Peyer's patch (tissue), 4 donors: ENCODE results near the gene PLA2G4A. TPM values are rescaled to one million over a fixed set of nuclear protein-coding genes. Genes with fewer than 3 reads are reported as not detected.

ENCODE experiments used
- DNase-seq, 3 donors: peaks; one replicate each; pipeline ENCODE4 v3.0.0-alpha.2; 2017 to 2019
- H3K27ac ChIP-seq, 4 donors: fragments of 200-600 bp; sonication (generic); one replicate each; pipeline ENCODE4 v1.5.1; 2016 to 2019
- H3K27me3 ChIP-seq, 2 donors: fragments of 200-600 bp; sonication (generic); one replicate each; pipeline ENCODE4 v1.5.1; 2019
- H3K36me3 ChIP-seq, 3 donors: fragments of 200-600 bp; sonication (generic); one replicate each; pipeline ENCODE4 v1.5.1; 2016 to 2019
- H3K4me1 ChIP-seq, 4 donors: fragments of 200-600 bp; sonication (generic); one replicate each; pipeline ENCODE4 v1.5.1; 2016 to 2019
- H3K4me3 ChIP-seq, 4 donors: fragments of 200-600 bp; sonication (generic); 1 replicate in 3 of 4; 2 replicates in 1 of 4; pipeline ENCODE4 v1.5.1; 2016 to 2019; ENCODE audit warnings: mild to moderate bottlenecking in 1 of 4
- H3K9me3 ChIP-seq, 4 donors: fragments of 200-600 bp; sonication (generic); one replicate each; pipeline ENCODE4 v1.5.1; 2016 to 2019; ENCODE audit warnings: mild to moderate bottlenecking in 1 of 4
- CTCF ChIP-seq, 6 experiments: fragments of 450-650 bp in 4 of 6; fragments of 200-600 bp in 2 of 6; sonication (generic) in 1 of 6; IDR thresholded peaks; one replicate each; pipeline ENCODE4 v1.5.1; 2017 to 2019; ENCODE audit warnings: antibody characterized with exemption in 6 of 6, mild to moderate bottlenecking in 3 of 6, moderate library complexity in 1 of 6
- POLR2A ChIP-seq, 2 donors: fragments of 450-650 bp; IDR thresholded peaks; one replicate each; pipeline ENCODE4 v1.5.1; 2017; ENCODE audit warnings: antibody characterized with exemption in 2 of 2, mild to moderate bottlenecking in 2 of 2, moderate library complexity in 2 of 2
- total RNA-seq, 4 donors: library from RNA; depleted of rRNA; stranded (reverse); fragments of >200 nt; gene quantifications; one replicate each; pipeline ENCODE4 v1.1.0, GENCODE V29; 2016

The PLA2G4A gene
- total RNA-seq, 4 donors from 2014 or later: 7.0 to 8.3 (median 7.6) TPM

GRCh38 chr1:186974774-186975181, 146.0 kb downstream of the PLA2G4A start:
- Histone ChIP-seq H3K27me3 (no peaks in the 10 kb centered on the region), H3K36me3 (no peaks in the 10 kb centered on the region), H3K27ac (peak overlapping the region in 1 of 4 donors; percentile 44), H3K4me3 (no peak overlapping the region), H3K4me1 (no peaks in the 10 kb centered on the region), H3K9me3 (no peaks in the 10 kb centered on the region)
- DNase-seq: no peak
- TF ChIP-seq POLR2A (IDR thresholded peaks at IDR 0.05) (no peak), CTCF (IDR thresholded peaks at IDR 0.05) (no peak)

GRCh38 chr1:186975220-186975619, 146.5 kb downstream of the PLA2G4A start:
- Histone ChIP-seq H3K27me3 (no peaks in the 10 kb centered on the region), H3K4me3 (no peak overlapping the region), H3K36me3 (no peaks in the 10 kb centered on the region), H3K27ac (peak overlapping the region in 1 of 4 donors; percentile 44), H3K9me3 (no peaks in the 10 kb centered on the region), H3K4me1 (no peaks in the 10 kb centered on the region)
- DNase-seq: no peak
- TF ChIP-seq POLR2A (IDR thresholded peaks at IDR 0.05): no peak
- no peak for TF ChIP-seq CTCF (IDR thresholded peaks at IDR 0.05)

DNA sequence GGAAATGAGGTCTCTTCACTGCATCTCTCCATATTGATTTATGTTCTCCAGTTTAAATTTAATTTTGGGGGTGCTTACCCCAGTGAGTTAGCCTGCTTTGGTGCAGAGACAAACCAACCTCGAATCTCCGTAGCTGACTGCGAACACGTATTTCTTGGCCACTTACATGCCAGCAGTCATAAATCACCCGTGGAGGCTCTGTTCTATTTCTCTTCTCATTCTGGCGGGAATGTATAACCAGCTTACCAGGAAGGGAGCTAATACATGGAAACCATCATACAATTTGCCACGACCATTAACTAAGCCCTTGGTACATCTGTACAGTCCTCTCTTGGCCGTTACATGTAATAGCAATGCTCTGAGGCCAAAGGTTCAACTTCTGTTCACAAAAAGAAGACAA, 148.0 kb downstream of the PLA2G4A start:
- Histone ChIP-seq H3K36me3 (no peaks in the 10 kb centered on the region), H3K27ac (peak overlapping the region in 1 of 4 donors; percentile 53), H3K27me3 (no peaks in the 10 kb centered on the region), H3K4me3 (no peak overlapping the region), H3K9me3 (no peaks in the 10 kb centered on the region), H3K4me1 (no peaks in the 10 kb centered on the region)
- TF ChIP-seq POLR2A (IDR thresholded peaks at IDR 0.05) (no peak), CTCF (IDR thresholded peaks at IDR 0.05) (no peak)
- DNase-seq: no peak

DNA sequence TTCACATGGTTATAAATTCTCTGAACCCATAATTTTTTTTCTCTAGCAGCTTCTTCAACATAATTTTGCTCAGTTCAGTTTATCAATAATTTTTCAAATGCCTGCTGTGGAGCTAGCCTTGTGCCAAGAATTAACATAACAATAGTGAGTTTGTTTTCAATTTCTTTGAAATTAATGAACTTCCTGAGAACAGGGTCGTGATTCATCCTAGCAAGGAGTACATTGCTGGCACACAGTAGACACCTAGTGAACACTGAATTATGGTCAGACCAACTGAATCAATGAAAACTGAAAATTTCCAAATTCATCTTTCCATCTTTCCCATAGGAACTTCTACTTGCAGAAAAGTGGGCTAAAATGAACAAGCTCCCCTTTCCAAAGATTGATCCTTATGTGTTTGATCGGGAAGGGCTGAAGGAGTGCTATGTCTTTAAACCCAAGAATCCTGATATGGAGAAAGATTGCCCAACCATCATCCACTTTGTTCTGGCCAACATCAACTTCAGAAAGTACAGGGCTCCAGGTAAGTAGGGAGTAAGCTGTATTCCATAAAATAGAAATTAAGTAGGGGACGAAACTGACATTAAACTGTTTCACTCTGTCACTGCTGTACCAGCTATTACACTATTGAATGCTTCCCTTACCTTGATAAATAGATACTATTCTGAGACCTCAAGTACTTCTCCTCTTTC, 148.7 kb downstream of the PLA2G4A start:
- TF ChIP-seq POLR2A (IDR thresholded peaks at IDR 0.05): no peak
- TF ChIP-seq CTCF (IDR thresholded peaks at IDR 0.05): no peak
- no peaks in the 10 kb centered on the region for H3K27me3 ChIP-seq
- peaks cover 0 to 3% (median 0%) of the 10 kb centered on the region in 4 donors for H3K4me1 ChIP-seq
- H3K27ac ChIP-seq: peak overlapping the region in 1 of 4 donors; percentile 42
- no peaks in the 10 kb centered on the region for H3K9me3 ChIP-seq
- H3K36me3 ChIP-seq: no peaks in the 10 kb centered on the region
- H3K4me3 ChIP-seq: no peak overlapping the region
- DNase-seq: no peak

DNA sequence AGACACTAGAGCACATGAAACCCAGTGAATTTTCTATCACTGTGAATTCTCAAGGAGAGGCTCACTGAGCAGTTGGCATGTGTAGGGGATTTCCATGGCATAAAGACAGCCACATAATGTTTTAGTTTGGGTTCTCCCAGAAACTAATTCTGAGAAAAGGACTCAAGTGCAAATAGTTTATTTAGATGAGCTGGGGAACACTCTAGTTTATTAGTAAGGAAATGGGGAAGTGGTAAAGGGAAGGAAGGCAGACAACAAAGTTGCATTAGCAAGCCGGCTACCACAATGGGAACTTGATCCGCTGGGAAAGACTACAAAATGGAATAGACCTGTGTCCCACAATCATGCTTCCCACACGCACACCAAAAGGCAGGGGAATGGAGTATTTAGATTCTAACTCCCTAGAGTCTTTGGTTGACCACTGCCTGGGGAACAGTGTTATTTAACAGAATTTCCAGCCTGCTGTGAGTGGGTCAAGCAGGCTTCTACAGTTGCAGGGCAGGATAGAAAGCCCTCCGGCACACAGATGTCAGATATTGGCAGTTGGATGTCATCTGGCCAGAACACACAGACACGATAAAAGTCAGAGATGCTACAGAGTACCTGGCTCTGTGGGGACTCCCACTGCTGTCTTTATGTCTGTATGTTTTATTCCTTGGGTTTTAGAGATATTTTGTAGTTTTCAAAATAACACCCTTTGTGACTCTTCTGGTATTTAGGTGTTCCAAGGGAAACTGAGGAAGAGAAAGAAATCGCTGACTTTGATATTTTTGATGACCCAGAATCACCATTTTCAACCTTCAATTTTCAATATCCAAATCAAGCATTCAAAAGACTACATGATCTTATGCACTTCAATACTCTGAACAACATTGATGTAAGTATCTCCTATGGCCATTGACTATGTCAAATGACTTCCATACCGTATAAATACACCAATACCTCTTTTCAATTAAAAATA, 150.1 kb downstream of the PLA2G4A start:
- H3K27ac ChIP-seq: peak overlapping the region in 1 of 4 donors; percentile 1
- no peaks in the 10 kb centered on the region for H3K36me3 ChIP-seq
- H3K9me3 ChIP-seq: no peaks in the 10 kb centered on the region
- no peaks in the 10 kb centered on the region for H3K27me3 ChIP-seq
- TF ChIP-seq CTCF (IDR thresholded peaks at IDR 0.05): no peak
- no peak for TF ChIP-seq POLR2A (IDR thresholded peaks at IDR 0.05)
- H3K4me3 ChIP-seq: no peak overlapping the region
- H3K4me1 ChIP-seq: peaks cover 0 to 7% (median 0%) of the 10 kb centered on the region in 4 donors
- no peak for DNase-seq
